Right lung (tissue), 5 donors: Measurements from ENCODE around the gene CCDC187. TPM values are rescaled to one million over a fixed set of nuclear protein-coding genes. Genes with fewer than 3 reads are reported as not detected.

Source experiments
- DNase-seq, 2 donors: peaks; one replicate each; pipeline ENCODE4 v3.0.0-alpha.2; 2013
- polyA plus RNA-seq, 5 donors: library from polyadenylated mRNA; unstranded; fragments of 120-200 nt; gene quantifications; one replicate each; pipeline versions ENCODE4 v1.2.1 to v1.2.3, GENCODE V29; 2013; ENCODE audit warnings: inconsistent platforms in 1 of 5, low replicate concordance in 1 of 5; ENCODE audit not compliant: insufficient read length in 5 of 5, insufficient read depth in 1 of 5

The CCDC187 gene
- polyA plus RNA-seq, 5 donors = 0.65 to 2.9 (median 1.8) TPM

DNA sequence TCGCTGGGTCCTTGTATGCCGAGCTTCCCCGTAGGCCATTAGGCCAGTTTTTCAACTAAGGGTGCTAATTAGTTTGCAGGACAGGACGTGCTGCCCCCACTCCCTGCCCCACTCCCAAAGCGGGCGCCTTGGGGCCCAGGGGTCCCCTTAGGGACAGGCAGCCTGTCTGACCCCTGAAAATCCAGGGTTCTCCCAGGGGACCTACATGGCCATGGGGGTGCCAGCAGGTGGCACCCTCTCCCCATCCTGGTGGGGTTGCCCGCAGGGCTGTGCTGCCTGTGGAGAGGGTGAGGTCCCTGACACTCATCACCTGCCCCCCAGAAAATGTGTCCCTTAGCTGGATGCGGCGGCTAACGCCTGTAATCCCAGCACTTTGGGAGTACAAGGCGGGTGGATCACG lies 8.5 kb upstream of the CCDC187 start:
- peak in 1 of 2 donors; percentile 56 for DNase-seq

DNA sequence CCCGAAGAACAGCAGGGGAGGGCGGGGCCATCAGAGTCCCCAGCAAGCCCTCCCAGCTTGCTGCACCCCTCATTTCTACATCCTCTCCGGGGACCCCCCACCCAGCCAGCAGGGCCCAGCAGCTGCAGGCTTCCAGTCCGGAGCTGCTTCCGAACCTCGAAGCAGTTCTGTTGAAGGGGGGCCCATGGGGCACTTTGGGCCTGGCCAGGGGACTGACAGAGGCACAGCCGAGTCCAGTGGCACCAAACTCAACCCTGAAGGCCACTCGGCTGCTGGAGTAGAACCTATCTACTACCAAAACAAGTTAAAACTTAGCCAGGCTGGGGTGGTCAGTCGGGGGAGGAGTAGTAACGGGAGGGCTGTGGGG lies 8.1 kb upstream of the CCDC187 start:
- DNase-seq = no peak

DNA sequence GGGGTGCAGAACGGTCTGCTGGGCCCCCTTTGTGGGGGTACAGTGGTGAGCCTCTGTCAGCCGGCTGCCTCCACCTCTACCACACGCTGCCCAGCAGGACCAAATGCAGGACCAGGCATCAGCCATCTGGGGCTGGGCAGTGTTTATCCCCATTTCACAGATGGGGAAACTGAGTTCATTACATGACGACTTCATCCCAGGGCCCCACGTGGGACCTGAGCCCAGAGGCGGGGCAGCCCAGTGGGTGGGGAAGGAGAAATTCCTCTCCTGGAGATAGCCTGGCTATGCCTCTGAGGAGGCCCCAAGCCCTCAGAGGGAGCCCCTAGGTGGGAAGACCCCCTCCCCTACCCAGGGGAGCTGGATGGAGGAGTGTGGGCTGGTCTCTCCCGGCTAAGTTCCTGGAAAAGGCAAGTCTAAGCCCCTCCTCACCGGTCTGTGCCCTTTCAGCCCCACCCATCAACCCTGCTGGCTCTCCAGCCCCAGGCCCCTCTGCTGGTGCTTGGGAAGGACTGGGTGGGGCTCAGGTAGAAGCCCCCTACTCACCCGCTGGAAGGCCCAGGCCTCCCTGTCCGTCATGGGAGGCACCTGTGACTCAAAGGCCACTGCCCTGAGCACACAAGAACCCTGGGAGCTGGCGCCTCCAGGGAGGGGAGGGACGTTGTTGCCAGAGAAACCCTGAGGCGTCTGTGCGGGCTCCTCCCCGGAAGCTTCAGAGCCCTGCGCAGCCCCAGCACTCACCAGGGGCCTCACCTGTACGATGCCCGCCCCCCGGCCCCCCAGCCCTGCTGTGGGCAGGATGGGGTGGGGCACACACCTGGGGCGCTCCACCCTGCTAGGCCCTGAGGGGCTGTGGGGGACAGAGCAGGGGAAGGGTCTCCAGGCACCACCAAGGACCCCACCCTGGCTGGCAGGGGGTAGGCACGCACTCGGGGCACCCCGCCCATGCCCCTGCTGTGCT lies 7.4 kb upstream of the CCDC187 start:
- DNase-seq = peak in 1 of 2 donors; percentile 40

DNA sequence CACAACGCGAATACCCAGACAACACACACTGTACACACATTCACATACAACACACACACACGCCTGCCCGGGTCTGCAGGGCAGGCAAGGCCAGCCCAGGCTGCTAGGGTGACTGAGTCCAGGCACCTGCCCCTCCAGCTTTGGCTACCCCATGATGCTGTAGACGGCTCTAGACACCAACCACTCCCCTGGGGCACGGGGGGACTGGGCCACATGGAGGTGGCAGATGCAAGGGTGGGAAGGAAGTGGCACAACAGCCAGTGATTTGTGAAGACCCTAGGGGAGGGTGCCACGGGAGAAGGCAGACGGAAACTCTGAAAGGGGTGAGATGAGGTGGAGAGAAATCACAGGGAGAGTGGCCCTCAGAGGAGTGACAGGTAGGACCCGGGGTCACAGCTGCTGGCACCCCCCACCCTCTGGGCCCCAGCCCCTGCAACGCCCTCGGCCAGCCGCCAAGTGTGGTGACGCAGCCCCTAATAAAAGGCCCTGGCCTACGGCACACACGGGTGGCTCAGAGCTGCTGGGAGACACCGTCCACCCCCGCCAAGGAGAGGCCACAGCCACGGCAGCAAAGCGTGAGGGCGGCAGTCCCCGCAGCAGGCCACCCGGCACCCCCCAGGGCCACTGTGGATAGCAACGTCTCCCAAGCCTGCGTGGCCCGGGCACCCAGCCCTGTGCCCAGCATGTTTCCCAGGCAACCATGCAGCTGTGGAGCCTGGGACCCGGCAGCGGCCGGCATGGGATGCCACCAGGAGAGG lies 6.6 kb upstream of the CCDC187 start:
- DNase-seq = no peak

DNA sequence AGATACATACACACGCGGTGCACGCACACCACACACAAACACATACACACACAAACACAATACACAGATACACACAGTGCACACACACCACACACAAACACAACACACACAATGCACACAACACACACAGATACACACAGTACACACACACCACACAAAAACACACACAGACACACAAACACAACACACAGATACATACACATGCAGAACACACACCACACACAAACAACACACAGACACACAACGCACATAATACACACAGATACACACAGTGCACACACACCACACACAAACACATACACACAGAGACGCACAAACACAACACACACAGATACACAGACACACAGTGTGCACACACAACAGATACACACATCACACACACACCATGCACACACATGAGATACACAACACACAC lies 5.9 kb upstream of the CCDC187 start:
- no peak for DNase-seq

DNA sequence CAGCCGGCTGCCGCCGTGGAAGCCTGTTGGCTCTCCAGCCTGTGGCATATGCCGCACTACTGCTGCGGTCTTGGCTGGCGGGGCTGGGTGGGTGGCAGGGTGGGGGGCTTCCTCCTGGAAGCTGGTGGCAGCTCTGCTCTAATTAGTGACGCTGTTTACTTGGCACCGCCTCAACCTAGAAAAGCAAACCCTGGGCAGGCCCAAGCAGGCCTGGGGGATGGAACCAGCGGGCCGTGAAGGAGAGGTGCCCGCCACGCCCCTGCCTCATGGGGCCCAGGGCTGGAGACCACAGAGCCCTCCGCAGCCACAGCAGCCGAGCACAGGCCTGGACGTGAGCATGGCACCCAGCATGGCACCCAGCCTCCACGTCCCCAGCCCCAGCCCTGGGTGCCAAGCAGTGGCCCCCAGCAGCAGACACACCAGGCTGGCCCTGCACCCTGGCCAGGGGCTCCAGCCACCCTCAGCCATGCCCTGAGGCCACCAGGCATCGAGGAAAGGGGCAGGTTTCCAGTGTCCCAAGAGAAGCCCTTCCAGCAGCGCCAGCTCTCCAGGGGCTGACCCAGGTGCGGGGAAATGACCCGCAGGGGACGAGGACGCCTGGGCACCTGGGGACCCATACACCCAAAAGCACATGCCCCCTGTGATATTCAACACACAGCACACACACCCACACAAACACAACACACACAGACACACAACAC lies 5.4 kb upstream of the CCDC187 start:
- DNase-seq = no peak

DNA sequence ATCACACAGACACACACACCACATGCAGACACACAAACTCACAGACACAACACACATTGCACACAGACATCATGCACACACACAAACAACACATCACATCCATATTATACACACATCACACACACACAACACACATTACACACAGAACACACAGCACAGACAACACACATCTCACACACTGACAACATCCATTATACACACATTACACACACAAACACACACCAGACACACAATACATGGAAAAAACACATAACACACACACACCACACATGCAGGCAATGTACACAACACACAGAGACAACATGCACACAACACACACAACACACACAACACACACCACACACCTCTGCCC lies 4.8 kb upstream of the CCDC187 start:
- DNase-seq = no peak

DNA sequence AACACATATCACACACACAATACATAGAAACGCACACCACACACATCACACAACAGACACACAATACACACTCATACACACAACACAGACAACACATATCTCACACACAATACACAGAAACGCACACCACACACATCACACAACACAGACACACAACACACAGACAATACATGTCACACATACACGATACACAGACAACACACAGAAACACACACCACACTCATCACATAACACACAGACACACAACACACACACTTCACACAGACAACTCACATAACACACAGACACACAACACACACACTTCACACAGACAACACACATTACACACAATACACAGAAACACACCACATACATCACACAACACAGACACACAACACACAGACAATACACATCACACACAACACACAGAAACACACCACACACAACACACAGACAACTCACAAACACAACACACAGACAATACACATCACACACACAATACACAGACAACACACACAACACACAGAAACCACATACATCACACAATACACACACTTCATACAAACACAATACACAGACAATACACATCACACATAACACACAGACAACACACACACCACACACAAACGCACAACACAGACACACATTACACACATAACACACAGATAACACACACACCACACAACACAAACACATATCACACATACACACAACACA lies 4.3 kb upstream of the CCDC187 start:
- no peak for DNase-seq

DNA sequence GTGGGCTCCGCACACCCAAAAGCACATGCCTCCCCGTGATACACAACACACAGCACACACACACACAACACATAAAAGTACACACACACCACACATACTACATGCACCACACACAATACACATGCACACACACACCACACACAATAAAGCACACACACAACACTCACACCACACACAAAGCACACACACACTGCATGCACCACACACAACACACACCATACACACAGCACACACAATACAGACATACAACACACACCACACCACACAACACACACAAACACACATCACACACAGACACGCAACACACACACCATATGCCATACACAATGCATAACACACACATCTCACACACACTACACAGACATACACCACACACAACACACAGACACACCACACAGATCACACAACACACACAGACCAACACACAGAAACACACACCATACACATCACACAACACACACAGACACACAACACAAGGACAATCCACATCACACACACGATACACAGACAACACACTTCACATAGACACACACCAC lies 3.4 kb upstream of the CCDC187 start:
- DNase-seq = no peak

DNA sequence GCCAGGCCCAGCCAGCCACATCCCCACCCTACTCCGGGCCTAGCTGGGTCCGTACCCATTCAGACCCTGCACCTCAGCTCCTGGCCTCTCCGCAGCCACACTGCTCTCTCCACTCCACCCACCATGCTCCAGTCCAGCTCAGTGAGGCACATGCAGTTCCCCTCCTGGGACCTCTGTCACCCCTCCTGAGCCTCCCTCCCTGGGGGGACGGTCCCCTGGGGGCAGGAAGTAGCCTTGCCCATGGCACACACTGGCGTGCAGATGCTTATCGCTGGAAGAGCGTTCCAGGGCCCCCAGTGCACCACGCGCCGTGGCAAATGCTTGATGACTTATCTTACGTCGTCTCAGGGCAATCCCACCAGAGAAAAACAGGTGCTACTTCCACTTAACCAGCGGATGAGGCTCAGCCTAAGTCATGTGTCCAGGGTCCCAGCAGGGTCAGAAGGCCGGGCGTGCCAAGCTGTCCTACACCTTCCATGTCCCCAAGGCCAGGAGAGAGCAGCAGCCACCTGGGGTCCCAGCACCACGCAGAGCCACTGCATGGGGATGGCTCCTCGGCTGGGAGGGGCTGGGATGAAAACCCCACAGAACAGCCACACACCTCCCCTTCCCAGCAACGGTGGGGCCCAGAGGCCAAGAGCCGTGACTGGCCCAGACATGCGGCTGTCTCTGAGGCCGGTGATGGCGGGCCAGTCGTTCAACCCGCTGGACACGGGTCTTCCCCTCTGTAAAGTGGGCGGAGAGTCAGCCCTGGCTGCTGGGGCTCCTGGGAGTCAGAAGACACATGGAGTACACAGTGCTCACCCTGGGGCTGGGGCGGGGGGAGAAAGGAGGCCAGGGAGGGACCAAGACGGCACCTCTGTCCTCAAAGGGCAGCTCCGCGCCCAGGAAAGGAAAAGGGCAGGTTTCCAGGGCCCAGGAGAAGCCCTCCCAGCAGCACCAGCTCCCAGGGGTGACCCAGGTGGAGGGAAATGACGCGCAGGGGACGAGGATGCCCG lies 2.6 kb upstream of the CCDC187 start:
- DNase-seq = no peak

DNA sequence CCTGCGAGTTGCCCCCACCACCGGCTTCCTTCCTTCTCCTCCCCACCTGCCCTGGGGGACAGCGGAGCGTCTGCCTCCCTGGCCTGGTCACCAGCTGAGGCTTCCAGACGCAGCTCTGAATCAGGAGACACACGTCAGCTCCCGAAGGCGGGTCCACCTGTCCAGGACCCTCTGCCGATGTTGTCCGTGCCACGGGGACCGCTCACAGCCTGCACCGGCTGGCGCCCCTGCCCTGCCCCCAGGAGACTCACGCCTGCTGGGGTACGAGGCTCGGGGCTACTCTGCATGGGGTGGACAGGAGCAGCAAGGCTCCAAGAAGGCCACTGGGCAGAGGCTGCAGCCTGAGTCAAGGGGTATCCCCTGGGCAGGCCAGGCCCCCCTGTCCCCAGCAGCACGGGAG lies 1.9 kb upstream of the CCDC187 start:
- no peak for DNase-seq

DNA sequence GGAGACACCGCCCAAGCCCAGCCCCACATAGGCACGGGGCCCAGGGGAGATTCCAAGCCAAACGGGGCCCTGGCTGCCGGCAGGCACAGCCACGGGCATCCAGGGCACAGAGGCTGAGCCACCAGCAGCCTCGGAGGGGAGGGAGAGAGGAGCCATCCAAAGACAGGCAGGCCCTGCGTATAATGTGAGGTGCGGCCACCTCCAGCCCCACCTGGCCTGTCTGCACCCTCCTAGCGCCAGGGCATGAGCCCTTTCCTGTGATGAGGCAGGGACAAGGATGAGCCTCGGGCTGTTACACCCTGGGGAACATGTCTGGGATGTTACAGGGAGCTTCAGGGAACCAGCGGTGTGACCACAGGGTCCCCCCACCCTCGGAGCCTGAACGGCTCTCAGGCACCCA lies 1.1 kb upstream of the CCDC187 start:
- DNase-seq = no peak

DNA sequence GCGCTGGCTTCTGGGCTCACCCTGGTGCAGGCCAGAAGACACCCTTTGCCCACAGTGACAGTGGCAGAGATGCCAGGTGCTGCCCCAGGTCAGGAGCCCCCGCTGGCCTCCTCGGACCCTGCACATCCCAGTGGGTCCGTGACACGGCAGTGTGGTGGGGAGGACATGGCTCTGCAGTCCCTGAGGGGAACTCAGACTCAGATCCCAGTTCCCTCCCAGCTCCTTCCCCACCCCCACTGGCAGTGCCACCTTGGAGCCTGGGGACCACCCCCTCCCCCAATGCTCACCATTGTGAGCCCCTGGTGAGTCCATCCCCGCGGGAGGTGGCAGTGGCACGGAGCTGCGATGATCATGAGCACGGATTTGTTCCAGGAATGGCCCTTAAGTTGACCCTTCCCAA lies 562 bp upstream of the CCDC187 start:
- DNase-seq = no peak

DNA sequence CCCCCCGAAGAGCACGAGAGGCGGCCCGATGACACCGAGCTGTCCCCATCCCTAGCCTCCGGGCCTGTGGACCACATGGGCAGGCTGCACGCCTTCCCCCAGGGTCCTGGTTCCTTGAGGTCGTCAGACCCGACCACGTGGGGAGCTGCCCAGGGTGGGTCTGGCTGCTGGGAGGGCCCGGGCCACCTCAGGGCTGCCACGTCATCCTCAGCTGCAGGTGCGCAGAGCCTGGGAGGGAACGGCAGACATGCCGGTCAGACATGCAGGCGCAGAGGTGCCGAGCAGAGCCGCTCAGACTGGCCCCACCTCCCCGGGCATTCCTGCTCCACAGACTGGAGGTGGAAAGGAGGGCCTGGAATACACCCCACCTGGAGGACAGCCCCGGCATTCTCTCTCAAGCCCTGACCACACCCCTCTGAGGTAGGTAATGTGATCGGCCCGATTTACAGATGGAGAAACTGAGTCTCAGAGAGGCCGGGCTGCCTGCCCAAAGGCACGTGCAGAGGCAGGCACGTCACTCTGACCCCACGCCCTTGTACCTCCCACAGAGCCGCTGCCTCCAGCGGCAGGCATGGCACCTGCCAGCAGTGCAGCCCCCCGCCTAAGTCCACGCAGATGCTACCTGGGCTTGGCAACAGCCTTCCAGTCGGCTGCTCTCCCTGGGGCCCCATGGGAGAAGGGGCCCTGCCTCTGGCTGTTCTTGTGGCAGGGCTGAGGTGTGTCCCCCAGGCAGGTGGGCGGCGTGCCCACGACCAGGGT lies 649 bp downstream of the CCDC187 start:
- DNase-seq = no peak

DNA sequence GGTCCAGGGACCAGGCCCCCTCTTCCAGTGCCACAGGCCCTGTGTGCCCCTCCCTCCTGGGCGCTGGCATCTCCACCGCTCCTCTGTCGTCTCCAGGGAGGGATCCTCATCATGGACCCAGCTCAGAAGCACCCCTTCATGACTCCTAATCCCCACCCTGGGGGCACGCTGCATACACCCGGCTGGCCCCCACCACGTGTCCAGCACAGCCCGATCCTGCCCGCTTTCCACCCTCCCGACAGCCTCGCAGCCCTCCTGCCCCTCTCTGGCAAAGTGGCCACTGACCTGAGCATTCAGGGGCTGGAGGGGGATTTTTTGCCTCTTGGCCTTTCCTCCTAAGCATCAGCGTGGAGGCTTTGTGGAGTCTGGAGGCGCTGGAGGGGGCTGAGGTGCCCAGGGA lies 1.4 kb downstream of the CCDC187 start:
- no peak for DNase-seq

DNA sequence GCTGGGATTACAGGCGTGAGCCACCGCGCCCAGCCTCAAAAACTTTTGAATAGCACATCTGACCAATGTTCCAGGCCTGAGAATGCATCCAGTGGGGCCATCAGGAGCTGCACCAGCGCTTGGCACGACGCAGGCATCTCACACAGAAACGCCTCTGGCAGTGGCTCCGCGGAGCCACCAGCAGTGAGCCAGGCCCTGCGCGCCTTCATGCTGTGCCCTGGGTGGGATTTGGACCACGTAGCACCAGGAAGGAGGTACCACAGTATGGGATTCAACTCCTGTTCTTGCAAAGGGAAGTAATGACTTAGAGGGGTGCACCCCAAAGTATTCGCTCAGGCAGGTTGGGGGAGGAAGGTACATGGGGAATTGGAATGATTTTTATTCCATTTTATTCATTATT lies 3.0 kb downstream of the CCDC187 start:
- no peak for DNase-seq

DNA sequence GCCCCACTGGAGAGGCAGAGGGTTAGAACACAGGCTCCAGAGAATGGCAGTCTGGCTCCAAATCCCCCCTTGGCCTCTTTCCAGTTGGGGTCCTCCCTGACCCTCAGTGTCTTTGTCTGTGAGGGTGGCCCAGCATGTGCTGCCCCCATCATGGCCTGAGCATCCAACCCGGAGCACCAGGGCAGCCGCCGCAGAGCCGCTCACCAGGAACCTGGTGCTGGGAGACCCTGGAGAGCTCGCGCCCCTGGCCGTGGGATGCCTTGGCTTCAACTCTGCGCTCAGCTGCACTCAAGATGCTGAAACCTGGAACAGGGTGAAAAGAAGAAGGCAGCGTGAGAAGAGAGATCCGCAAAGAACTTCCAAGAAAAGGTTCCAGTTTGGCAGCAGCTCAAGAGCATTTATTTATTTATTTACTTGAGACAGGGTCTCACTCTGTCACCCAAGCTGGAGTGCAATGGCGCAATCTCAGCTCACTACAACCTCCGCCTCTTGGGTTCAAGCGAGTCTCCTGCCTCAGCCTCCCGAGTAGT lies 3.8 kb downstream of the CCDC187 start:
- no peak for DNase-seq

DNA sequence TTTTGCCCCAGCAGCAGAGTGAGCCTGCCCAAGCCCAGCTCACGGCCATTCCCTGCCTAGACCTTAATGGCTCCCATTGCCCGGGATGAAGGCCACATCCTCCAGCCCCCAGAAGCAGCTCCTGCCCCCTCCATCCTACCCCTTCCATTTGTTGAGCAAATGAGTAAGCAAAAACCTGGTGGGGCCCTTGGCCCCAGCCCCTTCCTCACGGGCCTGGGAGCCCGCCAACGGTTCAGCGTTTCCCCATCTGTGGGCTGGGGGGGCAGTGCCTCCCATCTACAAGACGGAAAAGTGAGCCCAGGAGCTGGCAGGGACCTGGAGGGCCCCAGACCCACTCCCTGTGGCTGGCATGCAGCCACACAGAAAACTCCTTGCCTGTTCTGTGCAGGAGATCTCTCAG lies 4.4 kb downstream of the CCDC187 start:
- no peak for DNase-seq

DNA sequence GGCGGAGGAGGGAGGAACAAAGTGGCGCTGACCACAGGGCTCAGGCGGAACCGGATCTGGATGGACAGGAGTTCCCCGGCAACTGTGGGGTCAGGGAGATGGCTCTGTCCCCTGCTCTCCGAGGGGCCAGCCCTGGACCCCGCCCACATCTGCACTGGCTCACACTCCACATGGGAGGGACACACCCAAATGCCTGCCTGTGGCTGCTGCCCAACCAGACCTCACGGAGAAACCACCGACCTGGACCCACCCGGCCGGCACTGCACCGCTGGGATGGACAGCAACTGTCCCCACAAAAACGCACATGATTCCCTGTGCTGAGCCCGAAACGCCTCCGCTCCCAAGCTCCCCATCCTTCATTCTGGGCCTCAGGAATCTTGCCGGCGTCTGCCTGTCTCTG lies 4.8 kb downstream of the CCDC187 start:
- no peak for DNase-seq
